ENCODE data around the gene HOOK1.

HOOK1 gene

GRCh38 chr1:59892841-59893811, 78.4 kb downstream of the HOOK1 start:
- no peaks in the 10 kb centered on the region for H3K4me1 ChIP-seq (ENCODE audit: insufficient read depth, insufficient read length)
- peaks cover 21% of the 10 kb centered on the region; the same call in 1 of the 2 replicates for H3K9me3 ChIP-seq (ENCODE audit: insufficient read depth, low read length)
- H3K4me3 ChIP-seq (ENCODE audit: insufficient read length, low read depth) = no peak overlapping the region
- DNase-seq (ENCODE audit: low read depth, low spot score) = no peak
- H3K9ac ChIP-seq (ENCODE audit: insufficient read length, low read depth) = no peak overlapping the region
- no peaks in the 10 kb centered on the region for H3K36me3 ChIP-seq (ENCODE audit: insufficient read depth, insufficient read length, low read length)
- H3K27me3 ChIP-seq (ENCODE audit: insufficient read depth, insufficient read length) = no peaks in the 10 kb centered on the region
- TF ChIP-seq YY1 (IDR thresholded peaks at IDR 0.05; ENCODE audit: insufficient read depth, insufficient read length) (no peak), ZNF274 (IDR thresholded peaks at IDR 0.05; ENCODE audit: low read depth, low read length) (no peak), SUZ12 (IDR thresholded peaks at IDR 0.05; ENCODE audit: extremely low read depth, insufficient read depth, insufficient read length) (no peak)

GRCh38 chr1:59897165-59897564, 82.4 kb downstream of the HOOK1 start:
- H3K36me3 ChIP-seq (ENCODE audit: insufficient read depth, insufficient read length, low read length) = no peaks in the 10 kb centered on the region
- H3K9me3 ChIP-seq (ENCODE audit: insufficient read depth, low read length) = no peaks in the 10 kb centered on the region
- no peaks in the 10 kb centered on the region for H3K27me3 ChIP-seq (ENCODE audit: insufficient read depth, insufficient read length)
- no peak overlapping the region for H3K9ac ChIP-seq (ENCODE audit: insufficient read length, low read depth)
- TF ChIP-seq YY1 (IDR thresholded peaks at IDR 0.05; ENCODE audit: insufficient read depth, insufficient read length) (no peak), SUZ12 (IDR thresholded peaks at IDR 0.05; ENCODE audit: extremely low read depth, insufficient read depth, insufficient read length) (no peak), ZNF274 (IDR thresholded peaks at IDR 0.05; ENCODE audit: low read depth, low read length) (no peak)
- H3K4me3 ChIP-seq (ENCODE audit: insufficient read length, low read depth) = no peak overlapping the region
- no peak for DNase-seq (ENCODE audit: low read depth, low spot score)
- H3K4me1 ChIP-seq (ENCODE audit: insufficient read depth, insufficient read length) = no peaks in the 10 kb centered on the region

- no peak overlapping the region for H3K9ac ChIP-seq (ENCODE audit: insufficient read length, low read depth)
- H3K4me3 ChIP-seq (ENCODE audit: insufficient read length, low read depth) = no peak overlapping the region
- no peaks in the 10 kb centered on the region for H3K4me1 ChIP-seq (ENCODE audit: insufficient read depth, insufficient read length)
- no peak for DNase-seq (ENCODE audit: low read depth, low spot score)
- TF ChIP-seq SUZ12 (IDR thresholded peaks at IDR 0.05; ENCODE audit: extremely low read depth, insufficient read depth, insufficient read length) (no peak), YY1 (IDR thresholded peaks at IDR 0.05; ENCODE audit: insufficient read depth, insufficient read length) (no peak), ZNF274 (IDR thresholded peaks at IDR 0.05; ENCODE audit: low read depth, low read length) (no peak)
- H3K9me3 ChIP-seq (ENCODE audit: insufficient read depth, low read length) = no peaks in the 10 kb centered on the region
- no peaks in the 10 kb centered on the region for H3K27me3 ChIP-seq (ENCODE audit: insufficient read depth, insufficient read length)
- no peaks in the 10 kb centered on the region for H3K36me3 ChIP-seq (ENCODE audit: insufficient read depth, insufficient read length, low read length)
Observed at GRCh38 chr1:59898927-59899326, 84.2 kb downstream of the HOOK1 start.

GRCh38 chr1:59900640-59901039, 85.9 kb downstream of the HOOK1 start:
- no peaks in the 10 kb centered on the region for H3K27me3 ChIP-seq (ENCODE audit: insufficient read depth, insufficient read length)
- TF ChIP-seq ZNF274 (IDR thresholded peaks at IDR 0.05; ENCODE audit: low read depth, low read length) = no peak
- H3K4me3 ChIP-seq (ENCODE audit: insufficient read length, low read depth) = no peak overlapping the region
- DNase-seq (ENCODE audit: low read depth, low spot score) = peak; percentile 18
- H3K4me1 ChIP-seq (ENCODE audit: insufficient read depth, insufficient read length) = no peaks in the 10 kb centered on the region
- H3K36me3 ChIP-seq (ENCODE audit: insufficient read depth, insufficient read length, low read length) = no peaks in the 10 kb centered on the region
- H3K9me3 ChIP-seq (ENCODE audit: insufficient read depth, low read length) = no peaks in the 10 kb centered on the region
- H3K9ac ChIP-seq (ENCODE audit: insufficient read length, low read depth) = no peak overlapping the region

- Histone ChIP-seq H3K4me1 (ENCODE audit: insufficient read depth, insufficient read length) (no peaks in the 10 kb centered on the region), H3K9ac (ENCODE audit: insufficient read length, low read depth) (no peak overlapping the region), H3K36me3 (ENCODE audit: insufficient read depth, insufficient read length, low read length) (no peaks in the 10 kb centered on the region), H3K27me3 (ENCODE audit: insufficient read depth, insufficient read length) (no peaks in the 10 kb centered on the region), H3K9me3 (ENCODE audit: insufficient read depth, low read length) (no peaks in the 10 kb centered on the region), H3K4me3 (ENCODE audit: insufficient read length, low read depth) (no peak overlapping the region)
- TF ChIP-seq YY1 (IDR thresholded peaks at IDR 0.05; ENCODE audit: insufficient read depth, insufficient read length) (no peak), ZNF274 (IDR thresholded peaks at IDR 0.05; ENCODE audit: low read depth, low read length) (no peak), SUZ12 (IDR thresholded peaks at IDR 0.05; ENCODE audit: extremely low read depth, insufficient read depth, insufficient read length) (no peak)
- no peak for DNase-seq (ENCODE audit: low read depth, low spot score)
Observed at GRCh38 chr1:59901770-59902388, 87.1 kb downstream of the HOOK1 start.

DNA sequence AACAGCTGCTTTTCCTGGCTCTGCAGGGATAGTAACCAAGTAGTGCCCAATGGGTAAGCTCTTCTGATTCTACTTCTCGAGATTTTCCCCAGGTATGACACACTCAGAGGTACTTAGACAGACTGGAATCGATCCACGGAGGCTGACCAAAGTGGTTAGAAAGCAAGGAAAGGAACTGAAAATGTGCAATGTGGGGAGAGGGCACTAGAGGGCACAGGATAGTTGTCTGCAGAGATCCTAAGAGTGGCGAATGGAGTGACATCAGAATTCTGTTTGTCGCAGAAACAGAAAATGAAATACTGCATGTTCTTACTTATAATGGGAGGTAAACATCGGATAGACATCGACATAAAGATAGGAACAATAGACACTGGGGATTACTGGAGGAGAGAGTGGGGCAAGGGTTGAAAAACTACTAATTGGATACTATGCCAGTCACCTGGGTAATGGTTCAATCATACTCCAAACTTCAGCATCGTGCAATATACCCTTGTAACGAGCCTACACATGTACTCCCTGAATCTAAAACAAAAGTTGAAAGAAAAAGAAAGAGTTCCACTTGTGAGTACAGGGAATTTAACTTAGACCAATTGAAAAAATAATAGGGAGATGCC, 88.5 kb downstream of the HOOK1 start:
- Histone ChIP-seq H3K4me3 (ENCODE audit: insufficient read length, low read depth) (no peak overlapping the region), H3K9me3 (ENCODE audit: insufficient read depth, low read length) (no peaks in the 10 kb centered on the region), H3K36me3 (ENCODE audit: insufficient read depth, insufficient read length, low read length) (no peaks in the 10 kb centered on the region), H3K4me1 (ENCODE audit: insufficient read depth, insufficient read length) (no peaks in the 10 kb centered on the region), H3K27me3 (ENCODE audit: insufficient read depth, insufficient read length) (no peaks in the 10 kb centered on the region), H3K9ac (ENCODE audit: insufficient read length, low read depth) (no peak overlapping the region)
- TF ChIP-seq SUZ12 (IDR thresholded peaks at IDR 0.05; ENCODE audit: extremely low read depth, insufficient read depth, insufficient read length) = no peak
- no peak for TF ChIP-seq ZNF274 (IDR thresholded peaks at IDR 0.05; ENCODE audit: low read depth, low read length)
- no peak for TF ChIP-seq YY1 (IDR thresholded peaks at IDR 0.05; ENCODE audit: insufficient read depth, insufficient read length)
- DNase-seq (ENCODE audit: low read depth, low spot score) = peak; percentile 32

- H3K36me3 ChIP-seq (ENCODE audit: insufficient read depth, insufficient read length, low read length) = no peaks in the 10 kb centered on the region
- no peaks in the 10 kb centered on the region for H3K9me3 ChIP-seq (ENCODE audit: insufficient read depth, low read length)
- H3K4me3 ChIP-seq (ENCODE audit: insufficient read length, low read depth) = no peak overlapping the region
- no peak for TF ChIP-seq SUZ12 (IDR thresholded peaks at IDR 0.05; ENCODE audit: extremely low read depth, insufficient read depth, insufficient read length)
- TF ChIP-seq YY1 (IDR thresholded peaks at IDR 0.05; ENCODE audit: insufficient read depth, insufficient read length) = no peak
- no peak for TF ChIP-seq ZNF274 (IDR thresholded peaks at IDR 0.05; ENCODE audit: low read depth, low read length)
- no peak overlapping the region for H3K9ac ChIP-seq (ENCODE audit: insufficient read length, low read depth)
- DNase-seq (ENCODE audit: low read depth, low spot score) = no peak
- no peaks in the 10 kb centered on the region for H3K27me3 ChIP-seq (ENCODE audit: insufficient read depth, insufficient read length)
- no peaks in the 10 kb centered on the region for H3K4me1 ChIP-seq (ENCODE audit: insufficient read depth, insufficient read length)
Observed at GRCh38 chr1:59906931-59907330, 92.2 kb downstream of the HOOK1 start.
